HuH-7.5 (cell line): ENCODE results near the gene FRG2B.
"Not testable (repeated sequence)": the region's sequence is repeated elsewhere in the genome, so short reads cannot be mapped to it uniquely, and the experiment has no call there.

Experiments
- DNase-seq: peaks from one replicate; pipeline ENCODE4 v3.0.0; 2011; ENCODE audit warnings: low spot score

FRG2B gene

GRCh38 chr10:133599869-133600268 is 26.7 kb downstream of the FRG2B start:
- DNase-seq: not testable (repeated sequence)

GRCh38 chr10:133592716-133593115 is 33.9 kb downstream of the FRG2B start:
- DNase-seq: no peak

GRCh38 chr10:133590970-133591359 is 35.6 kb downstream of the FRG2B start:
- no peak for DNase-seq

GRCh38 chr10:133590226-133590969 is 36.2 kb downstream of the FRG2B start:
- DNase-seq: no peak

GRCh38 chr10:133577037-133577436 is 49.6 kb downstream of the FRG2B start:
- not testable (repeated sequence) for DNase-seq
